ENCODE measurements around the gene APOBEC3C.
"Not testable (repeated sequence)": the region's sequence is repeated elsewhere in the genome, so short reads cannot be mapped to it uniquely, and the experiment has no call there.

Gene APOBEC3C

GRCh38 chr22:39024519-39025308, 10.7 kb downstream of the APOBEC3C start:
- no peak for DNase-seq

DNA sequence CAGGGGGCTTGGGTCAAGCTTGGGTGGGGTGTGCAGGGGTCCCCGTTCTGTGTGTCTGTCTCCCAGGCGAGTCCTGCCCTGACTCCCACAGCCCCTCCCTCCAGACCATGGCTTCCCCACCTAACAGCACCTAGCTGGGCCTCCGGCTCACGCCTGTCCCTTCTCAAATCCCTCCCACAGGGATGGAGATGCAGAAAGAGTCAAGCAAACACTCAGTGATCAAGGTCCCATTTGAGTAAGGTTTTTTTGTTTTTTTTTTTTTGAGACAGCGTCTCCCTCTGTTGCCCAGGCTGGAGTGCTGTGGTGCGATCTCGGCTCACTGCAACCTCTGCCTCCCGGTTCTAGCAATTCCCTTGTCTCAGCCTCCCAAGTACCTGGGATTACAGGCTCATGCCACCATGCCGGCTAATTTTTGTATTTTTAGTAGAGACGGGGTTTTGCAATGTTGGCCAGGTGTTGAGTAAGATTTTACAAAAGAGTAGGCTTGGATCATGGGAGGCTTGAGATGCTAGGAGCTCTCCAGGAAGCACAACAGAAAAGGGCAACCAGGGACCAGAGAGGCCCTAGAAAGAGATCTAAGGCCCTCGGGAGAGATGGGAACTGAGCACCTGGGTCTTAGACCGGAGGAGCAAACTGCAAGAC, 12.6 kb downstream of the APOBEC3C start:
- no peak for DNase-seq

DNA sequence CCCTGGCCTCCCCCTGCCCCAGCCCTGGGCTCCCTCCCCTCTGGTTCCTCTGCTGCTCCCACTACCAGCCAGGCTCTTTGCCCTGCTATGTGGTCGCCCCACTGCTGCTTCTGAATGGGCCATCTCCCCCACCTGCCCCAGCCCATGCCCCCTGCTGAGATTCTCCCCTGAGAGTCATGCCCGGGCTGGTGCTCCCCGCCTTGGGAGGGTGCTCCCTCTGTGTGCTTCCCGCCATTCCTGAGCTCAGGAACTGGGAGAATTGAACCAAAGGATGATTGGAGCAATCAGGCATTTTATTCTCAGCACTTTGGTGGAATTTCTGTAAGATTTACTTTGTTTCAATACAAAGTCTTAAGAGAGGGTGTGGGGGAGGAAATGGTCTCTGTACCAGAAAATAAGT, 13.7 kb downstream of the APOBEC3C start:
- DNase-seq: no peak

DNA sequence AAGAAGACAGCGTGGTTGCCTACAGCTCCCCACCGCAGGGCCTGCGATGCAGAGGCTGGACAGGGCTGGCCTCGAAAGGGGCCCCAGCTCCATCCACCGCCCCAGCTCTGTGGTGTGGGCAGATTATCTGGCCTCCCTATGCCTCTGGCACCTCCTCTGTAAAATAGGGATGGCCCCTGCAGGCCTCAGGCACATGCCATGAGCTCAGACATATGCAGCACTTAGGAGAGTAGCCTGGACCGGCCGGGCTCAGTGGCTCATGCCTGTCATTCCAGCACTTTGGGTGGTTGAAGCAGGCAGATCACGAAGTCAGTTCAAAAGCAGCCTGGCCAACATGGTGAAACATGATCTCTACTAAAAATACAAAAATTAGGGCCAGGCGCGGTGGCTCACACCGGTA, 14.2 kb downstream of the APOBEC3C start:
- no peak for DNase-seq

- DNase-seq: no peak
Observed at GRCh38 chr22:39029227-39029626, 15.2 kb downstream of the APOBEC3C start.

- no peak for DNase-seq
Observed at GRCh38 chr22:39030705-39031104, 16.6 kb downstream of the APOBEC3C start.

DNA sequence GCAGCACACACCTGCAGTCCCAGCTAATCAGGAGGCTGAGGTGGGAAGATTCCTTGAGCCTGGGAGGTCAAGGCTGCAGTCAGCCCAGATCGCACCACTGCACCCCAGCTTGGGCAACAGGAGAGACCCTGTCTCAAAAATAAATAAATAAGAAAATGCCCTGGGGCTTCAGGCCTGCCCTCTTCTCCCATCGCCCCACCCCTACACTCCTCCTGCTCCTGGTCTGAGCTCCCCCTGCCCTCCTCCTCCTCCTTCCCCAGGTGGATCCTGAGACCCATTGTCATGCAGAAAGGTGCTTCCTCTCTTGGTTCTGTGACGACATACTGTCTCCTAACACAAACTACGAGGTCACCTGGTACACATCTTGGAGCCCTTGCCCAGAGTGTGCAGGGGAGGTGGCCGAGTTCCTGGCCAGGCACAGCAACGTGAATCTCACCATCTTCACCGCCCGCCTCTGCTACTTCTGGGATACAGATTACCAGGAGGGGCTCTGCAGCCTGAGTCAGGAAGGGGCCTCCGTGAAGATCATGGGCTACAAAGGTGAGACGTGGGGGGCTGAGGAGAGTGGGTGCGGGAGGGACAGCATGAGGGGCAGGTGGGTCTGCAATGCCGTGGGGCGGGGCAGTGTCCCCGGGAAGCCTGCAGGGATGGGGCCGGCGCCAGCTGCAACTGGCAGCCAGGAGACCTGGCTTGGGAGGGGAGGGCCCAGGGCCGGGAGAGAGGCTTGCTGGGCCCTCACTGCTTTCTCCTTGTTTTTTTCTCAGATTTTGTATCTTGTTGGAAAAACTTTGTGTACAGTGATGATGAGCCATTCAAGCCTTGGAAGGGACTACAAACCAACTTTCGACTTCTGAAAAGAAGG, 17.6 kb downstream of the APOBEC3C start:
- DNase-seq: not testable (repeated sequence)

DNA sequence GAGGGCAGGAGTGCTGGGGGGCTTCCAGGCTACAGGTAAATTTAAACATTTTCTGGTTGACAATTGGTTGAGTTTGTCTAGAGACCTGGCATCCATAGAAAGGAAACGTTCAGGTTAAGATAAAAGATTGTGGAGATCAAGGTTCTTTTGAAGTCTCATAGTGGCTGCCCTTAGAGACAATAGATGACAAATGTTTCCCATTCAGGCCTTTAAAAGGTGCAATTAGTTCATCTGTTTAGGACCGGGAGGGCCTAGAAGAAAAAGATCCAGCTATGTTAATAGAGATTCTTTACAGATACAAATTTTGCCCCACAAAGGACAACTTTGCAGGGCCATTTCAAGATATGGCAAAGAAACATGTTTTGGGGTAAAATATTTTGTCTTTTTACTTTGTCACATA, 23.0 kb downstream of the APOBEC3C start:
- DNase-seq: not testable (repeated sequence)

- no peak for DNase-seq
Observed at GRCh38 chr22:39039306-39040126, 25.5 kb downstream of the APOBEC3C start.

GRCh38 chr22:39040155-39040537, 26.1 kb downstream of the APOBEC3C start:
- not testable (repeated sequence) for DNase-seq

DNA sequence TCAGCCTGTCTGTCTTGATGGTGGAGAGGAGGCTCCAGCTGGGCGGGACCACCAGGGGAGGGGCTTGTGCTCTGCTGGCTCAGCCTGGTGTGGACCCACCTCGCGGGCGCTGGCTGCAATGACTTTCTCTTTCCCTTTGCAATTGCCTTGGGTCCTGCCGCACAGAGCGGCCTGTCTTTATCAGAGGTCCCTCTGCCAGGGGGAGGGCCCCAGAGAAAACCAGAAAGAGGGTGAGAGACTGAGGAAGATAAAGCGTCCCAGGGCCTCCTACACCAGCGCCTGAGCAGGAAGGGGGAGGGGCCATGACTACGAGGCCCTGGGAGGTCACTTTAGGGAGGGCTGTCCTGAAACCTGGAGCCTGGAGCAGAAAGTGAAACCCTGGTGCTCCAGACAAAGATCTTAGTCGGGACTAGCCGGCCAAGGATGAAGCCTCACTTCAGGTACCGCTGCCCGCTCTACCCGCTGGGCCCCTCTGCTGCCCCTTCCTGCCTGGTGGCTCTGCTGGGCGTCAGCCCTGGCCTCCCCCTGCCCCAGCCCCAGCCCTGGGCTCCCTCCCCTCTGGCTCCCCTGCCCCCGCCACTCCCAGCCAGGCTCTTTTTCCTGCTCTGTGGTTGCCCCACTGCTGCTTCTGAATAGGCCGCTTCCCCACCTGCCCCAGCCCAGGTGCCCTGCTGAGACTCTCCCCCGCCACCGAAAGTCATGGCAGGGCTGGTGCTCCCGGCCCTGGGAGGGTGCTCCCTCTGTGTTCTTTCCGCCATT, 26.7 kb downstream of the APOBEC3C start, which contains the start of gene APOBEC3F:
TSS of gene APOBEC3F (plus strand) at position 327 of the 759 bp plus-strand sequence. CDS start at position 424, 97 bp downstream.
- peak; percentile 53 for DNase-seq

GRCh38 chr22:39041908-39042307, 27.9 kb downstream of the APOBEC3C start:
- DNase-seq: no peak

- not testable (repeated sequence) for DNase-seq
Observed at GRCh38 chr22:39043063-39043462, 29.0 kb downstream of the APOBEC3C start.

- not testable (repeated sequence) for DNase-seq
Observed at GRCh38 chr22:39045136-39045535, 31.1 kb downstream of the APOBEC3C start.

- not testable (repeated sequence) for DNase-seq
Observed at GRCh38 chr22:39049486-39049885, 35.4 kb downstream of the APOBEC3C start.

- DNase-seq: not testable (repeated sequence)
Observed at GRCh38 chr22:39051844-39052495, 37.9 kb downstream of the APOBEC3C start.

- DNase-seq: no peak
Observed at GRCh38 chr22:39055658-39056057, 41.6 kb downstream of the APOBEC3C start.

- DNase-seq: not testable (repeated sequence)
Observed at GRCh38 chr22:39061290-39061689, 47.2 kb downstream of the APOBEC3C start.

DNA sequence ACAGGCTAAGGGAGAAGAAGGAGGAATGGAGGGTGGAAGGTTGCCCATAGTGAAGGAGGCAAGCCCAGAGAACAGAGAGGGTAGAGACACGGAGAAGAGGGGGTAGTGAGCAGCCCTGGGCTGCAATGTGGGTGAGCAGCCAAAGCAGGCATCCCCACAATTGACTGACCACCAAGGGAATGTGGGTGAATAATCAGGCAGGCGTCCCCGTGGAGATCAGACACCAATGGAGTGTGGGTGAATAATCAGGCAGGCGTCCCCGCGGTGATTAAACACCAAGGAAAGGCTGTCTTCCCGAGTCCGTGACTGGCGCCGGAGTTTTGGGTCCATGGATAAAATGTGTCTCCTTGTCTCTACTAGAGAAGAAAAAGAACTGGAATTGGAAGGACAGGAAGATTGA, 47.9 kb downstream of the APOBEC3C start:
- not testable (repeated sequence) for DNase-seq

- not testable (repeated sequence) for DNase-seq
Observed at GRCh38 chr22:39063904-39064303, 49.8 kb downstream of the APOBEC3C start.
